Tibial artery (tissue), 4 donors: ENCODE results near the gene AFF3.

Experiments used
- DNase-seq, 2 donors: peaks; one replicate each; pipeline ENCODE4 v3.0.0-alpha.2; 2019
- H3K27ac ChIP-seq, 2 donors: fragments of 200-600 bp; sonication (generic) in 1 of 2; 1 replicate in 1 of 2; 2 replicates in 1 of 2; pipeline ENCODE4 v1.5.1; 2018 to 2019; ENCODE audit warnings: mild to moderate bottlenecking in 1 of 2
- H3K27me3 ChIP-seq, 2 donors: fragments of 200-600 bp; sonication (generic) in 1 of 2; one replicate each; pipeline versions ENCODE4 v1.5.1 to v1.6.0; 2016 to 2019
- H3K36me3 ChIP-seq, 3 donors: fragments of 200-600 bp; sonication (generic) in 2 of 3; one replicate each; pipeline ENCODE4 v1.5.1; 2016 to 2019; ENCODE audit warnings: mild to moderate bottlenecking in 2 of 3
- H3K4me1 ChIP-seq, 4 donors: fragments of 200-600 bp; sonication (generic) in 2 of 4; 1 replicate in 3 of 4; 2 replicates in 1 of 4; pipeline ENCODE4 v1.5.1; 2016 to 2019
- H3K4me3 ChIP-seq, 2 donors: fragments of 200-600 bp; sonication (generic) in 1 of 2; 1 replicate in 1 of 2; 2 replicates in 1 of 2; pipeline ENCODE4 v1.5.1; 2018 to 2019; ENCODE audit warnings: mild to moderate bottlenecking in 2 of 2
- H3K9me3 ChIP-seq, 3 donors: fragments of 200-600 bp; sonication (generic) in 1 of 3; one replicate each; pipeline ENCODE4 v1.5.1; 2016 to 2019
- intact Hi-C: fragments of 100-400 bp; cut with DNase I; formaldehyde crosslinking; loops from one replicate; pipeline ENCODE4 v1.15.0; 2023; ENCODE audit warnings: low total_unique reads
- TF ChIP-seq, protein P1 (sequence below), 2 experiments: fragments of 200-600 bp in 1 of 2; fragments of 450-650 bp in 1 of 2; IDR thresholded peaks; one replicate each; pipeline ENCODE4 v1.5.1; 2017 to 2019; ENCODE audit warnings: antibody characterized with exemption in 2 of 2, mild to moderate bottlenecking in 1 of 2, moderate library complexity in 1 of 2

AFF3 gene

DNA sequence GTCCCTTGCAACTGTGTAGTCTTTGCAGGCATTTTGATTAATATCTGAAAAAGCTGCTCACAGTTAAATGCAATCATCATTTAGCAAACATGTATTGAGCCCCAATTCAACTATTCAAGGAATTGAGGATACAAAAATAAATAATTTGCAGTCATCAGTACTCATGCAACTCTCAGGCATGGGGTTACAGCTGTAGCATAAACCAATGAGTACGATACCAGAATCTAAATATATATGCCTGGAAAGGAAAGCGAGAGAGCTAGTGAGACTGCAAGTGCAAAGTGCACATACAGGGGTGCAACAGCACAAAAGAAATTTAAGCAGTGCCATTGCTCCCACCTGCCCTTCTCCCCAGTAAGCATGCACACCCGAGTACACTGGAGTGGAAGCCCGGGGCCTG is 216.4 kb downstream of the AFF3 start:
- peaks cover 0 to 9% (median 0%) of the 10 kb centered on the region in 3 donors for H3K9me3 ChIP-seq
- H3K27ac ChIP-seq, result no peak overlapping the region
- TF ChIP-seq, protein P1, sequence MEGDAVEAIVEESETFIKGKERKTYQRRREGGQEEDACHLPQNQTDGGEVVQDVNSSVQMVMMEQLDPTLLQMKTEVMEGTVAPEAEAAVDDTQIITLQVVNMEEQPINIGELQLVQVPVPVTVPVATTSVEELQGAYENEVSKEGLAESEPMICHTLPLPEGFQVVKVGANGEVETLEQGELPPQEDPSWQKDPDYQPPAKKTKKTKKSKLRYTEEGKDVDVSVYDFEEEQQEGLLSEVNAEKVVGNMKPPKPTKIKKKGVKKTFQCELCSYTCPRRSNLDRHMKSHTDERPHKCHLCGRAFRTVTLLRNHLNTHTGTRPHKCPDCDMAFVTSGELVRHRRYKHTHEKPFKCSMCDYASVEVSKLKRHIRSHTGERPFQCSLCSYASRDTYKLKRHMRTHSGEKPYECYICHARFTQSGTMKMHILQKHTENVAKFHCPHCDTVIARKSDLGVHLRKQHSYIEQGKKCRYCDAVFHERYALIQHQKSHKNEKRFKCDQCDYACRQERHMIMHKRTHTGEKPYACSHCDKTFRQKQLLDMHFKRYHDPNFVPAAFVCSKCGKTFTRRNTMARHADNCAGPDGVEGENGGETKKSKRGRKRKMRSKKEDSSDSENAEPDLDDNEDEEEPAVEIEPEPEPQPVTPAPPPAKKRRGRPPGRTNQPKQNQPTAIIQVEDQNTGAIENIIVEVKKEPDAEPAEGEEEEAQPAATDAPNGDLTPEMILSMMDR (IDR thresholded peaks at IDR 0.05), result no peak
- no peaks in the 10 kb centered on the region for H3K4me1 ChIP-seq
- no peak overlapping the region for H3K4me3 ChIP-seq
- no peaks in the 10 kb centered on the region for H3K36me3 ChIP-seq
- intact Hi-C loops, result no loop called here
- no peak for DNase-seq
- no peaks in the 10 kb centered on the region for H3K27me3 ChIP-seq

DNA sequence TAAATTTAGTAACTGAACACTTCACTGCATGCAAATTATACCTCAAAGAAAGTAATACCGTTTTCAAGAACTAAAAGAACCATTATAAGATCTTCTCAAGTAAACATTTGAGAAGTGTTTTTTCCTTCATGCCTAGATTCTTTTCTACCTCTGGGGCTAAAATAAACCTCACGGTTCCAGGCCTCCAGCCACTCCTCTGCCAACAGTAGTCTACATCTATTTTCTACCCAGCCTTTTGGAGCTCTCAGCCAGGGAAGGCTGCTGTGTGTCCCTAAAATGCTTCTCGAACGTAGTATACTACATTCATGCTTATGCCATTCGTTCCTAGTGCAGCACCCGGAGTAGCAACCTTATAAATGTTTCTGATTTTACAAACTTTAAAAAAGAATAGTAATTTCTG is 219.7 kb downstream of the AFF3 start:
- Histone ChIP-seq H3K27me3 (no peaks in the 10 kb centered on the region), H3K36me3 (no peaks in the 10 kb centered on the region), H3K4me1 (no peaks in the 10 kb centered on the region), H3K9me3 (peaks cover 0 to 9% (median 0%) of the 10 kb centered on the region in 3 donors), H3K27ac (no peak overlapping the region), H3K4me3 (no peak overlapping the region)
- TF ChIP-seq, protein P1 (IDR thresholded peaks at IDR 0.05), result no peak
- DNase-seq, result no peak
- intact Hi-C loops, result no loop called here

DNA sequence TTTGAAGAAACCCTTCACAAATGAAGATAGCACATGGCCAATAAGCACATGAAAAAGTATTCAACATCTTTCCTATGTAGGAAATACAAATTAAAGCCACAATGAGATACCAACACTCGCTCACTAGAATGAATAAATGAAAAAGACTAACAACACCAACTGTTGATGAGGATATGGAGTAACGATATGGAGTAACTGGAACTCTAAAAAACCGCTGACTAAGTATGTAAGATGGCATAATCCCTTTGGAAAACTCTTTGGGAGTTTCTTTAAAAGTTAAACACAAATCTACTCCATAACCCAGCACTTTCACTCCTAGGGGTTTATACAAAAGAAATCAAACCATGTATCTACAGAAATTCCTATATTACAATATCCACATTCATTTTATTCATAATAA is 220.5 kb downstream of the AFF3 start:
- no peaks in the 10 kb centered on the region for H3K4me1 ChIP-seq
- H3K27ac ChIP-seq, result no peak overlapping the region
- TF ChIP-seq, protein P1 (IDR thresholded peaks at IDR 0.05), result no peak
- H3K36me3 ChIP-seq, result no peaks in the 10 kb centered on the region
- DNase-seq, result no peak
- intact Hi-C loops, result no loop called here
- H3K4me3 ChIP-seq, result no peak overlapping the region
- no peaks in the 10 kb centered on the region for H3K27me3 ChIP-seq
- H3K9me3 ChIP-seq, result peaks cover 0 to 9% (median 0%) of the 10 kb centered on the region in 3 donors

DNA sequence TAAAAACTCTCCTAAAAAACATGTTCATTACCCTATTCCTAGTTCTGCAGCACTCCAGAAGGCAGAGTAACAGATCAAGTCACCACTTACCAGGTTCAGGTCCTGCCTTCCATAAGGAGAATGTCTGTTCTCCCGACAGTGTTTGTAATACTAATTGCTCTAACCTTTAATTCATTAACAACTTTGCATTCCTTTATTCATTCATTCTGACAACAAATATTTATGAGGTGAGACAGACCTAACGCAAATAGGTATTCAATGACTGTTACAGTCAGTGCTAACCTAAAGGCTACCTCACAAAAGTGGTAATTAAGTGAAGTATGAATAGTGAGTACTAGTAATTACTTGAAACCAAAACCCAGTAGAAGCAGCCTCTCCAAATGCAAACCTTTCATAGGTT is 224.0 kb downstream of the AFF3 start:
- no peaks in the 10 kb centered on the region for H3K36me3 ChIP-seq
- H3K4me3 ChIP-seq, result no peak overlapping the region
- H3K9me3 ChIP-seq, result peaks cover 0 to 9% (median 0%) of the 10 kb centered on the region in 3 donors
- DNase-seq, result no peak
- intact Hi-C loops, result no loop called here
- no peaks in the 10 kb centered on the region for H3K4me1 ChIP-seq
- TF ChIP-seq, protein P1 (IDR thresholded peaks at IDR 0.05), result no peak
- H3K27me3 ChIP-seq, result no peaks in the 10 kb centered on the region
- H3K27ac ChIP-seq, result no peak overlapping the region

DNA sequence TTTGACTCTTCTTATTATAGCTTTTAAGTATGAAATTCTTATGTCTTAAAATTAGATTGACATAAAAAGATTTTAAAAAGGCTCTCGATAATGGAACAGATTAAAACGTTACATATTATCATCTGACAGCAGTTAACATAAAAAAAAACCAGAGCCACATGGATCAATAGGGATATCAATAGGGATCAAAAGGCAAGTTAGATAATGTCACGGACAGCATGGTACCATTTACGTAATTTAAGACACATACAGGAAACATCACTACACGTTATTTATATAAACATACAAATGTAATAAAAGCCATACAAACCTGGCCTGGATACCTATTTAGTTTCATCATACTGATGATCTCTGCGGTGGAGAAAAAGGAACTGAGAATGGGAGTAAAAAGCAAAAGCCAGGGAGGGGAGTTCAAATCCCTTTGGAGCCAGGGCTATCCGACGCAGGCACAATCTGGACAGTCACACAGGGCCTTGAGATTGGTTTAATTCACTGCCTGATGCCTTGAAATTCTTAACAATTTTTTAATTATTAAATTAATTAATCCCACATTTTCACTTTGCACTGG is 227.2 kb downstream of the AFF3 start:
- Histone ChIP-seq H3K9me3 (no peaks in the 10 kb centered on the region), H3K27me3 (no peaks in the 10 kb centered on the region), H3K4me1 (no peaks in the 10 kb centered on the region), H3K27ac (no peak overlapping the region), H3K36me3 (no peaks in the 10 kb centered on the region), H3K4me3 (no peak overlapping the region)
- no peak for DNase-seq
- intact Hi-C loops, result no loop called here
- TF ChIP-seq, protein P1 (IDR thresholded peaks at IDR 0.05), result no peak

DNA sequence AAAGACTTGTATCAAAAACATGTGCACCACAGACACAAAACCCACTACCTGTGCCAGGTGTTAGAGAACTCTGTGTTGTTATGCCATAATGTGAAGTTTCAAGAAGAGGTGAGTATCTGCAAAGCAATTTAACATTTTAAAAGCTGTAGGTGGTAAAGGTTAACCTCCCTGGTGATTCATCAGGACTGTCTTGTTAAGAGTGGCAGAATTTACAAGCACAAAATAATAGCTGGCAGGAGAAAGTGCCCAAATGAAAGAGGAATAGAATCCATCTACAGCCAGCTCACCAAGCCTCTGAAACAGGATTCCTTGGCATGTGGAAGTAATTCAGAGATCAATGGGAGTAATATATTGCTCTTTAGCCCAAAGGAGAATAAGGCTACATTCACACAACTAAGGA is 230.7 kb downstream of the AFF3 start:
- no peak for DNase-seq
- H3K4me1 ChIP-seq, result no peaks in the 10 kb centered on the region
- TF ChIP-seq, protein P1 (IDR thresholded peaks at IDR 0.05), result no peak
- H3K27ac ChIP-seq, result no peak overlapping the region
- no peaks in the 10 kb centered on the region for H3K27me3 ChIP-seq
- intact Hi-C loops, result no loop called here
- H3K4me3 ChIP-seq, result no peak overlapping the region
- no peaks in the 10 kb centered on the region for H3K9me3 ChIP-seq
- H3K36me3 ChIP-seq, result no peaks in the 10 kb centered on the region
